IPS DF 6.9 (cell line): ENCODE data around the gene TCHH.

ENCODE experiments used
- DNase-seq: peaks from one replicate; pipeline ENCODE4 v3.0.0-alpha.2; 2013; ENCODE audit warnings: low read depth, low spot score
- H3K27ac ChIP-seq: one replicate; pipeline ENCODE4 v1.5.1; 2013; ENCODE audit warnings: low read length, control low read depth
- H3K27me3 ChIP-seq: 2 replicates; pipeline ENCODE4 v1.6.1; 2013; ENCODE audit warnings: mild to moderate bottlenecking, low read length; ENCODE audit not compliant: control insufficient read depth, insufficient read depth
- H3K36me3 ChIP-seq: 2 replicates; pipeline ENCODE4 v1.6.1; 2013; ENCODE audit warnings: low read length; ENCODE audit not compliant: control insufficient read depth, insufficient read depth
- H3K4me1 ChIP-seq: 2 replicates; pipeline ENCODE4 v1.6.1; 2013; ENCODE audit warnings: low read length; ENCODE audit not compliant: control insufficient read depth, insufficient read depth
- H3K4me3 ChIP-seq: 2 replicates; pipeline ENCODE4 v1.5.1; 2013; ENCODE audit warnings: mild to moderate bottlenecking, low read length
- H3K9me3 ChIP-seq: 2 replicates; pipeline ENCODE4 v1.6.1; 2013; ENCODE audit warnings: low read length, inconsistent platforms; ENCODE audit not compliant: control insufficient read depth, insufficient read depth
- WGBS: extraction: QIAGEN DNeasy Blood & Tissue Kit; methylation state at CpG from one replicate; pipeline ENCODE4 v1.1.7; 2013; ENCODE audit warnings: mixed read lengths, missing lambda C conversion rate; ENCODE audit not compliant: insufficient read length, insufficient coverage; 5-methylcytosine and 5-hydroxymethylcytosine counted together

Gene TCHH

GRCh38 chr1:152112101-152112884 lies 3.0 kb downstream of the TCHH start:
- peaks cover 76% of the 10 kb centered on the region for H3K27me3 ChIP-seq
- no peaks in the 10 kb centered on the region for H3K36me3 ChIP-seq
- no peak overlapping the region for H3K27ac ChIP-seq
- no peak for DNase-seq
- peaks cover 2% of the 10 kb centered on the region for H3K4me1 ChIP-seq
- H3K9me3 ChIP-seq = no peaks in the 10 kb centered on the region
- WGBS = no CpG with 5 or more reads among the region's 53 CpGs
- no peak overlapping the region; the same call in 1 of the 2 replicates for H3K4me3 ChIP-seq

GRCh38 chr1:152111515-152111968 lies 3.7 kb downstream of the TCHH start:
- Histone ChIP-seq H3K9me3 (no peaks in the 10 kb centered on the region), H3K4me1 (peaks cover 2% of the 10 kb centered on the region), H3K27me3 (peaks cover 79% of the 10 kb centered on the region), H3K36me3 (no peaks in the 10 kb centered on the region), H3K27ac (no peak overlapping the region), H3K4me3 (no peak overlapping the region)
- WGBS = no CpG with 5 or more reads among the region's 44 CpGs
- no peak for DNase-seq

DNA sequence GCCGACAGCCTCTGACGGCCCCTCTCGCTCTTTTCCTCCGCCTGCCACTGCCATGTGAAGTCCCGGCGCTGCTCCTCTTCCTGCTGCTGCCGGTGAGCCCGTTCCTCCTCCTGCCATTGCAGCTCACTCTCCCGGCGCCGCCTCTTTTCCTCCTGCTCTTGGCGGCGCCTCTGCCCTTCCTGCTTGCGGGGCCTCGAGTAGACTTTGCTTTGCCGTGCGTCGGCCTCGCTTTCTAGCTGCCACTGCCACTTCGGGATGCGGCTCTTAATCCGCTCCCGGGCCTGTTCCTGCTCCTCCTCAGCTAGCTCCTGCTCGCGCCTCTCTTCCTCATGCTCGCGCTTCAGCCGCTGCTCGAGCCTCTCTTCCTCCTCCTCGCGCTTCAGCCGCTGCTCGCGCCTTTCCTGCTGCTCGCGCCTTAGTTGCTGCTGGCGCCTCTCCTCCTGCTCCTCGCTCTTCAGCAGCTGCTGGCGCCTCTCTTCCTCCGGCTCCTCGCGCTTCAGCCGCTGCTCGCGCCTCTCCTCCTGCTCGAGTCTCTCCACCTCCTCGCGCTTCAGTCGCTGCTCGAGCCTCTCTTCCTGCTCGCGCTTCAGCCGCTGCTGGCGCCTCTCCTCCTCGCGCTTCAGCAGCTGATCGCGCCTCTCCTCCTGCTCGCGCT lies 4.3 kb downstream of the TCHH start:
- peaks cover 79% of the 10 kb centered on the region for H3K27me3 ChIP-seq
- H3K4me3 ChIP-seq = no peak overlapping the region; the same call in 1 of the 2 replicates
- H3K4me1 ChIP-seq = peaks cover 2% of the 10 kb centered on the region
- no CpG with 5 or more reads among the region's 60 CpGs for whole genome bisulfite sequencing
- no peak for DNase-seq
- no peaks in the 10 kb centered on the region for H3K9me3 ChIP-seq
- H3K36me3 ChIP-seq = no peaks in the 10 kb centered on the region
- no peak overlapping the region for H3K27ac ChIP-seq

- peaks cover 78% of the 10 kb centered on the region for H3K27me3 ChIP-seq
- no peak overlapping the region; the same call in 1 of the 2 replicates for H3K4me3 ChIP-seq
- H3K9me3 ChIP-seq = no peaks in the 10 kb centered on the region
- H3K4me1 ChIP-seq = peaks cover 2% of the 10 kb centered on the region
- DNase-seq = no peak
- H3K36me3 ChIP-seq = no peaks in the 10 kb centered on the region
- H3K27ac ChIP-seq = no peak overlapping the region
- WGBS = no CpG with 5 or more reads among the region's 31 CpGs
Observed at GRCh38 chr1:152110365-152110859, 4.8 kb downstream of the TCHH start.

- no peak for DNase-seq
- H3K27me3 ChIP-seq = peaks cover 75% of the 10 kb centered on the region
- no peaks in the 10 kb centered on the region for H3K36me3 ChIP-seq
- H3K4me1 ChIP-seq = peaks cover 2% of the 10 kb centered on the region
- WGBS = no CpG with 5 or more reads among the region's 15 CpGs
- H3K4me3 ChIP-seq = no peak overlapping the region
- H3K27ac ChIP-seq = no peak overlapping the region
- H3K9me3 ChIP-seq = no peaks in the 10 kb centered on the region
Observed at GRCh38 chr1:152109998-152110294, 5.3 kb downstream of the TCHH start.

DNA sequence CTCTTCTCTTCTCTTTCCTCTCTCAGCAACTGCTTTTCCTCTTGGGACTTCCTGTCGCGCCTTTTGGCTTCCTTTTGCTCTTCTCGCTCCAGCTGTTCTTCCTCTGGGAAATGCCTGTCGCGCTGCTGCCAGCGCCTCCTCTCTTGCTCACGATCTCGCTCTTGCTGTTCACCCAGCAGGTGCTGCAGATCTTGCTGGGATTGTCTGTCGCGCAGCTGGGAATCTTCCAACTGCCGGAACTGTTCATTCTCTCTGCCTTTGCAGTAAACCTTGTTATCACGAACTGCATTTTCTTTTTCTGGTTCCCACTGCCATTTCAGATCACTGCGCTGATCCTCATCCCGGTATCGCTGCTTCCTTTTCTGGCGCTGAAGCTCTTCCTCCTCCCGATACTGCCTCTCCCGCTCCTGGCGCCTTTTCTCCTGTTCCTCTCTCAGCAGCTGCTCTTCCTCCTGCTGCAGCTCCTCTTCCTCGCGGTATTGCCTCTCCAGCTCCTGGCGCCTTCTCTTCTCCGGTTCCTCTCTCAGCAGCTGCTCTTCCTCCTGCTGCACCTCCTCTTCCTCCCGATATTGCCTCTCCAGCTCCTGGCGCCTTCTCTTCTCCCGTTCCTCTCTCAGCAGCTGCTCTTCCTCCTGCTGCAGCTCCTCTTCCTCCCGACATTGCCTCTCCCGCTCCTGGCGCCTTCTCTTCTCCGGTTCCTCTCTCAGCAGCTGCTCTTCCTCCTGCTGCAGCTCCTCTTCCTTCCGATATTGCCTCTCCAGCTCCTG lies 5.8 kb downstream of the TCHH start:
- no CpG with 5 or more reads among the region's 31 CpGs for WGBS
- H3K9me3 ChIP-seq = no peaks in the 10 kb centered on the region
- H3K36me3 ChIP-seq = no peaks in the 10 kb centered on the region
- DNase-seq = no peak
- peaks cover 2% of the 10 kb centered on the region for H3K4me1 ChIP-seq
- H3K4me3 ChIP-seq = no peak overlapping the region
- H3K27me3 ChIP-seq = peaks cover 74% of the 10 kb centered on the region
- no peak overlapping the region for H3K27ac ChIP-seq

DNA sequence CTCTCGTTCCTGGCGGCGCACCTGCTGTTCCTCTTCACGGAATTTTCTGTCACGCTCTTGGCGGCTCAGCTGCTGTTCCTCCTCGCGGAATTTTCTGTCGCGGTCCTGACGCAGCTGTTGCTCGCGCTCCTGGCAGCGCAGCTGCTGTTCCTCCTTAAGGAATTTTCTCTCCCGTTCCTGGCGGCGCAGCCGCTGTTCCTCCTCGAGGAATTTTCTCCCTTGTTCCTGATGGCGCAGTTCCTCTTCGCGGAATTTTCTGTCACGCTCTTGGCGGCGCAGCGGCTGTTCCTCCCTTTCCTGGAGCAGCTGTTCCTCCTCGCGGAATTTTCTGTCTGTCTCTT lies 6.4 kb downstream of the TCHH start:
- Histone ChIP-seq H3K27ac (no peak overlapping the region), H3K9me3 (no peaks in the 10 kb centered on the region), H3K4me3 (no peak overlapping the region), H3K36me3 (no peaks in the 10 kb centered on the region), H3K4me1 (peaks cover 2% of the 10 kb centered on the region), H3K27me3 (peaks cover 70% of the 10 kb centered on the region)
- DNase-seq = no peak
- WGBS = no CpG with 5 or more reads among the region's 28 CpGs

- Histone ChIP-seq H3K27me3 (peaks cover 64% of the 10 kb centered on the region), H3K9me3 (no peaks in the 10 kb centered on the region), H3K27ac (no peak overlapping the region), H3K4me3 (peak overlapping the region; percentile 23), H3K4me1 (peaks cover 2% of the 10 kb centered on the region), H3K36me3 (no peaks in the 10 kb centered on the region)
- DNase-seq = no peak
- no CpG with 5 or more reads among the region's 67 CpGs for WGBS
Observed at GRCh38 chr1:152107984-152108881, 7.0 kb downstream of the TCHH start.

DNA sequence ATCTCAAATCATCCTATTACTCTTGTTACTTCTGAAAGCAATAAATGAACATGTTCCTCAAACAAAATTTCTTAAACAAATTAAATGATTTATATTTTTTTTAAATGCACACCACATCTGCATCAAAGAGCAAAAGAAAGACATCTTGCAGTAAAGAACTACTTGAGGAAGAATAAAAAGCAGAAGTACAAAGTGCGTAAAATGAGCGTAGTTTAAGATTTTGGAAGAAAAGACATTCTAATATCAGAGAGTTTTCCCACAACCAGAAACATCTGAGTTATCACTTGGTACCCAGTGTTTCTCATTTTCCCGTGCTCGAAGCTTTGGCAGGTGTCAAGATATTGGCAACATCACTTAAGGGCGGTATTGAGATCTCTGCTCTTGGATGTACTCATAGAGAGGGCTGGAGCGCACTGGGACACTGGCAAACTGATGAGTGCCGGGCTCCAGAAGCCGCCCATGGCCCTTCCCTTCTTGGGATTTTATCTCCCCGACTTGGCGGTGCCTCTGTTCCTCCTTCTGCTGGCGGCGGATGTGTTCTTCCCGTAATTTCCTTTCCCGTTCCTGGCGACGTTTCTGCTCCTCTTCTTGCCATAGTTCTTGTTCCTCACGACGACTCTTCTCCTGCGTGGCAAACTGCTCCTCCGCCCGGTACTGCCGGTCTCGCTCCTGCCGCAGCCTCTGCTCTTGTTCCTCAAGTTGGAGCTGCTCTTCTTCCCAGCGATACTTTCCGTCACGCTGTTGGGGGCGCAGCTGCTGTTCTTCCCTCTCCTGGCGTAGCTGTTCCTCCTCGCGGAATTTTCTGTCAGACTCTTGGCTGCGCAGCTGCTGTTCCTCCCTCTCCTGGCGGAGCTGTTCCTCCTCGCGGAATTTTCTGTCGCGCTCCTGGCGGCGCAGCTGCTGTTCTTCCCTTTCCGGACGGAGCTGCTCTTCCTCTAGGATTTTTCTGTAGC lies 7.9 kb downstream of the TCHH start:
- no peak overlapping the region for H3K27ac ChIP-seq
- peak overlapping the region; percentile 2; the same call in 1 of the 2 replicates for H3K4me3 ChIP-seq
- no peaks in the 10 kb centered on the region for H3K36me3 ChIP-seq
- peaks cover 55% of the 10 kb centered on the region for H3K27me3 ChIP-seq
- no peak for DNase-seq
- H3K9me3 ChIP-seq = no peaks in the 10 kb centered on the region
- WGBS = no CpG with 5 or more reads among the region's 41 CpGs
- peaks cover 2% of the 10 kb centered on the region for H3K4me1 ChIP-seq
